NCI-H1105 treated with DMSO at 0.1 percent for 48 hours (cell line): ENCODE data around the gene MS4A4A.
A peak's percentile ranks its signal among the peaks of the same experiment; 100 is the strongest.
"Not testable (repeated sequence)": the region's sequence is repeated elsewhere in the genome, so short reads cannot be mapped to it uniquely, and the experiment has no call there.

Experiments used
- DNase-seq: peaks from one replicate; lab custom pipeline; 2025; lab: John Stamatoyannopoulos, UW

The MS4A4A gene

GRCh38 chr11:60280412-60280811 lies at the start of gene MS4A4A:
Gene MS4A4A, plus strand, starts transcription at chr11:60280666. Its CDS starts 10 bp downstream, at chr11:60280676.
- no peak for DNase-seq

- DNase-seq: no peak
Measured at GRCh38 chr11:60230681-60231080, 49.8 kb upstream of the MS4A4A start.

- no peak for DNase-seq
Measured at GRCh38 chr11:60235321-60235720, 45.1 kb upstream of the MS4A4A start.

- DNase-seq: no peak
Measured at GRCh38 chr11:60240662-60241061, 39.8 kb upstream of the MS4A4A start.

GRCh38 chr11:60241786-60242185 lies 38.7 kb upstream of the MS4A4A start:
- DNase-seq: no peak

- DNase-seq: no peak
Measured at GRCh38 chr11:60242740-60243239, 37.7 kb upstream of the MS4A4A start, which contains the start of gene MS4A4E. Gene MS4A4E, minus strand, starts transcription at chr11:60243137. Its CDS starts 13,082 bp downstream, at chr11:60230055.

- DNase-seq: peak; percentile 19
Measured at GRCh38 chr11:60251485-60252212, 28.8 kb upstream of the MS4A4A start.

GRCh38 chr11:60252213-60253108 lies 28.0 kb upstream of the MS4A4A start:
- DNase-seq: no peak

GRCh38 chr11:60257956-60258722 lies 22.3 kb upstream of the MS4A4A start:
- no peak for DNase-seq

GRCh38 chr11:60261014-60261413 lies 19.5 kb upstream of the MS4A4A start:
- DNase-seq: no peak

- DNase-seq: no peak
Measured at GRCh38 chr11:60263402-60263801, 17.1 kb upstream of the MS4A4A start.

- no peak for DNase-seq
Measured at GRCh38 chr11:60264644-60265043, 15.8 kb upstream of the MS4A4A start.

- DNase-seq: peak; percentile 57
Measured at GRCh38 chr11:60265373-60266214, 14.9 kb upstream of the MS4A4A start.

- DNase-seq: no peak
Measured at GRCh38 chr11:60274416-60274815, 6.0 kb upstream of the MS4A4A start.

GRCh38 chr11:60281485-60281884 lies 1.0 kb downstream of the MS4A4A start:
- DNase-seq: no peak

- no peak for DNase-seq
Measured at GRCh38 chr11:60282286-60282685, 1.8 kb downstream of the MS4A4A start.

- DNase-seq: not testable (repeated sequence)
Measured at GRCh38 chr11:60285411-60286126, 5.1 kb downstream of the MS4A4A start.

- DNase-seq: no peak
Measured at GRCh38 chr11:60288531-60288930, 8.1 kb downstream of the MS4A4A start.

- no peak for DNase-seq
Measured at GRCh38 chr11:60292145-60292544, 11.7 kb downstream of the MS4A4A start.

- no peak for DNase-seq
Measured at GRCh38 chr11:60301178-60301577, 20.7 kb downstream of the MS4A4A start.
